SK-N-SH (cell line): ENCODE measurements around the gene MRPS11. TPM values are rescaled to one million over a fixed set of nuclear protein-coding genes. Genes with fewer than 3 reads are reported as not detected.

Source experiments
- CTCF ChIA-PET: fragments of 300-600, 350-600 bp; formaldehyde crosslinking; extraction: SDS; loops from one replicate; lab custom pipeline; 2021; lab: Yijun Ruan, JAX
- POLR2A ChIA-PET: fragments of 350-600 bp; sonication (Branson Sonifier 250); formaldehyde crosslinking; extraction: SDS; loops from one replicate; lab custom pipeline; 2020; ENCODE audit warnings: antibody characterized with exemption, inconsistent platforms; lab: Yijun Ruan, JAX
- DNase-seq: peaks from one replicate; pipeline ENCODE4 v3.0.0; 2012
- H2AFZ ChIP-seq: fragments of 200-600 bp; sonication (generic); 2 replicates; pipeline ENCODE4 v1.8.1; 2016; ENCODE audit warnings: antibody characterized with exemption, mild to moderate bottlenecking, low read depth
- H3F3A ChIP-seq: fragments of 200-600 bp; sonication (generic); replicated peaks from 2 replicates; pipeline ENCODE3; 2016; ENCODE audit warnings: antibody characterized with exemption, mild to moderate bottlenecking; ENCODE audit not compliant: insufficient read depth
- H3K27ac ChIP-seq, 2 experiments: fragments of 200-500 bp in 1 of 2; fragments of 200-600 bp in 1 of 2; sonication (Bioruptor generic) in 1 of 2; sonication (generic), shearing (Covaris generic) in 1 of 2; 2 replicates each; pipeline versions ENCODE4 v1.5.1 to v1.6.1; 2014 to 2016; ENCODE audit warnings: low read depth in 2 of 2, inconsistent platforms in 1 of 2, low read length in 1 of 2, mild to moderate bottlenecking in 1 of 2, mixed read lengths in 1 of 2
- H3K27me3 ChIP-seq: fragments of 200-600 bp; sonication (generic), shearing (Covaris generic); 2 replicates; pipeline ENCODE4 v1.6.1; 2016; ENCODE audit warnings: mixed run types; ENCODE audit not compliant: insufficient read depth
- H3K36me3 ChIP-seq, 2 experiments: fragments of 200-500 bp in 1 of 2; fragments of 200-600 bp in 1 of 2; sonication (Bioruptor generic) in 1 of 2; sonication (generic) in 1 of 2; replicated peaks in 1 of 2; 2 replicates each; pipeline versions ENCODE3 to v1.5.1; 2014 to 2016; ENCODE audit warnings: low read length in 1 of 2, mild to moderate bottlenecking in 1 of 2; ENCODE audit not compliant: insufficient read depth in 2 of 2, control insufficient read depth in 1 of 2
- H3K4me1 ChIP-seq, 2 experiments: fragments of 200-500 bp in 1 of 2; fragments of 200-600 bp in 1 of 2; sonication (Bioruptor generic) in 1 of 2; sonication (generic), shearing (Covaris generic) in 1 of 2; 2 replicates each; pipeline versions ENCODE4 v1.5.1 to v1.6.1; 2014 to 2016; ENCODE audit warnings: low read depth in 1 of 2, low read length in 1 of 2, mixed run types in 1 of 2; ENCODE audit not compliant: insufficient read depth in 2 of 2, control insufficient read depth in 1 of 2
- H3K4me2 ChIP-seq: fragments of 200-600 bp; sonication (generic), shearing (Covaris generic); 2 replicates; pipeline ENCODE4 v1.6.1; 2017; ENCODE audit warnings: mixed run types
- H3K4me3 ChIP-seq, 2 experiments: fragments of 200-500 bp in 1 of 2; fragments of 200-600 bp in 1 of 2; sonication (Bioruptor generic) in 1 of 2; sonication (generic), shearing (Covaris generic) in 1 of 2; 2 replicates each; pipeline versions ENCODE4 v1.5.1 to v1.8.1; 2014 to 2016; ENCODE audit warnings: low read depth in 2 of 2, inconsistent platforms in 1 of 2, low read length in 1 of 2, mild to moderate bottlenecking in 1 of 2, mixed read lengths in 1 of 2, moderate library complexity in 1 of 2
- H3K79me2 ChIP-seq: fragments of 200-600 bp; sonication (generic); 2 replicates; pipeline ENCODE4 v1.8.1; 2017; ENCODE audit warnings: mild to moderate bottlenecking; ENCODE audit not compliant: insufficient read depth
- H3K9ac ChIP-seq: fragments of 200-600 bp; sonication (generic); 2 replicates; pipeline ENCODE4 v1.6.1; 2017; ENCODE audit warnings: mixed run types
- H3K9me2 ChIP-seq: fragments of 200-600 bp; sonication (generic); 2 replicates; pipeline ENCODE4 v1.6.1; 2017; ENCODE audit warnings: mixed run types
- H3K9me3 ChIP-seq: fragments of 200-600 bp; sonication (generic); 2 replicates; pipeline ENCODE4 v1.6.1; 2017; ENCODE audit warnings: mixed run types, mild to moderate bottlenecking, moderate library complexity
- H4K20me1 ChIP-seq: fragments of 200-600 bp; sonication (generic); 2 replicates; pipeline ENCODE4 v1.6.1; 2017; ENCODE audit warnings: mild to moderate bottlenecking, mixed run types; ENCODE audit not compliant: insufficient read depth
- CHD2 ChIP-seq: fragments of 150-350 bp; IDR thresholded peaks from 2 replicates; pipeline ENCODE4 v1.6.1; 2018; ENCODE audit warnings: low read length; ENCODE audit not compliant: partially characterized antibody
- CTCF ChIP-seq: fragments of 200-600 bp; sonication (generic); IDR thresholded peaks from 2 replicates; pipeline ENCODE4 v1.6.1; 2017; ENCODE audit warnings: antibody characterized with exemption, mild to moderate bottlenecking, moderate library complexity
- ELF1 ChIP-seq: IDR thresholded peaks from 2 replicates; pipeline ENCODE4 v1.4.0; 2012
- EZH2phosphoT487 ChIP-seq: fragments of 200-600 bp; sonication (generic); IDR thresholded peaks from 2 replicates; pipeline ENCODE4 v1.6.1; 2017; ENCODE audit warnings: low read depth, mixed run types, mild to moderate bottlenecking, antibody characterized with exemption, moderate library complexity, borderline replicate concordance
- FOSL2 ChIP-seq: IDR thresholded peaks from 2 replicates; pipeline ENCODE4 v1.4.0; 2012; ENCODE audit warnings: low read depth, mild to moderate bottlenecking, moderate library complexity, borderline replicate concordance
- FOXJ3 ChIP-seq: sonication (generic); formaldehyde crosslinking; IDR thresholded peaks from 2 replicates; pipeline ENCODE4 v1.5.1; 2020; ENCODE audit warnings: mild to moderate bottlenecking, missing genetic modification reagents
- GATA2 ChIP-seq: sonication (generic); formaldehyde crosslinking; IDR thresholded peaks from 2 replicates; pipeline ENCODE4 v1.5.0; 2020; ENCODE audit warnings: mild to moderate bottlenecking, missing genetic modification reagents
- MAX ChIP-seq: IDR thresholded peaks from 2 replicates; pipeline ENCODE4 v1.4.0; 2012; ENCODE audit warnings: low read depth
- MXI1 ChIP-seq: IDR thresholded peaks from 2 replicates; pipeline ENCODE4 v1.6.1; 2012; ENCODE audit warnings: mild to moderate bottlenecking, low read depth, low read length, improper control_type of control experiment
- PBX3 ChIP-seq: IDR thresholded peaks from 2 replicates; pipeline ENCODE4; 2012
- POLR2AphosphoS5 ChIP-seq: IDR thresholded peaks from 2 replicates; pipeline ENCODE4 v1.6.1; 2012; ENCODE audit warnings: low read depth, low read length
- RCOR1 ChIP-seq: fragments of 150-350 bp; IDR thresholded peaks from 2 replicates; pipeline ENCODE4 v1.6.1; 2017; ENCODE audit warnings: antibody characterized with exemption, low read length
- REST ChIP-seq: IDR thresholded peaks from 2 replicates; pipeline ENCODE4 v1.6.1; 2012; ENCODE audit warnings: mild to moderate bottlenecking, low read depth, low read length, moderate library complexity
- RXRA ChIP-seq: IDR thresholded peaks from 2 replicates; pipeline ENCODE4 v1.4.0; 2012; ENCODE audit warnings: low read depth, mild to moderate bottlenecking, borderline replicate concordance
- SMC3 ChIP-seq: IDR thresholded peaks from 2 replicates; pipeline ENCODE4 v1.6.1; 2012; ENCODE audit warnings: low read depth, low read length, improper control_type of control experiment
- YY1 ChIP-seq: IDR thresholded peaks from 2 replicates; pipeline ENCODE4 v1.4.0; 2012; ENCODE audit warnings: low read depth, mild to moderate bottlenecking
- WGBS: methylation state at CpG from one replicate; pipeline ENCODE4 v1.1.6; 2017; ENCODE audit warnings: low lambda C conversion rate; 5-methylcytosine and 5-hydroxymethylcytosine counted together
- polyA plus RNA-seq, 3 experiments: library from polyadenylated mRNA; depleted of rRNA; stranded (reverse); fragments of >200 nt; gene quantifications; 2 replicates each; pipeline ENCODE4 v1.2.3, GENCODE V29; 2012

MRPS11 gene
- polyA plus RNA-seq, 1 of the 3 experiments (the other 2 are of a cell fraction): 101 TPM

GRCh38 chr15:88440021-88440420, 27.5 kb upstream of the MRPS11 start (continued):
- TF ChIP-seq CHD2 (no peak), POLR2AphosphoS5 (no peak)

GRCh38 chr15:88441076-88441730, 26.3 kb upstream of the MRPS11 start:
- no peaks in the 10 kb centered on the region for H3K27me3 ChIP-seq
- no peaks in the 10 kb centered on the region; the same call in 1 of the 2 replicates for H3K9me3 ChIP-seq
- H3F3A ChIP-seq: no peaks in the 10 kb centered on the region
- no peak overlapping the region for H3K4me3 ChIP-seq
- H3K27ac ChIP-seq: no peak overlapping the region
- TF ChIP-seq PBX3 (no peak), FOXJ3 (CRISPR knock-in tag) (no peak), MAX (no peak), RCOR1 (no peak), ELF1 (no peak), YY1 (no peak), FOSL2 (no peak), EZH2phosphoT487 (no peak)
- TF ChIP-seq, all 33 proteins: peak for 0
- Histone ChIP-seq H3K9me2 (0 out of 2 replicates have a peak, but pooled peaks cover 4% of the 10 kb centered on the region), H4K20me1 (no peaks in the 10 kb centered on the region), H2AFZ (no peak overlapping the region), H3K4me2 (no peak overlapping the region), H3K4me1 (no peaks in the 10 kb centered on the region), H3K9ac (no peak overlapping the region), H3K79me2 (no peaks in the 10 kb centered on the region), H3K36me3 (no peaks in the 10 kb centered on the region)
- DNase-seq: no peak
- CTCF ChIA-PET: interaction anchor here (1.2 kb wide), 1 partner anchor 14 kb away, joined by 3 read pairs; no protein-coding TSS in a partner anchor
- WGBS: 45% methylated on average over 2 of the region's 2 CpGs
- POLR2A ChIA-PET: no interaction called here

GRCh38 chr15:88447206-88447605, 20.3 kb upstream of the MRPS11 start:
- Histone ChIP-seq H3K27me3 (no peaks in the 10 kb centered on the region), H3K79me2 (no peaks in the 10 kb centered on the region), H4K20me1 (no peaks in the 10 kb centered on the region), H3K4me2 (no peak overlapping the region), H3K9me3 (no peaks in the 10 kb centered on the region; the same call in 1 of the 2 replicates), H3K4me3 (no peak overlapping the region), H3F3A (no peaks in the 10 kb centered on the region), H3K4me1 (peaks cover 0 to 15% of the 10 kb centered on the region in 2 experiments; a peak in 1 of 4 replicates), H3K9me2 (0 out of 2 replicates have a peak, but pooled peaks cover 4% of the 10 kb centered on the region), H3K9ac (no peak overlapping the region), H3K27ac (no peak overlapping the region), H3K36me3 (no peaks in the 10 kb centered on the region), H2AFZ (no peak overlapping the region)
- WGBS: 48% methylated on average over 1 of the region's 1 CpG
- CTCF ChIA-PET: interaction anchor here (0.6 to 10.3 kb wide), 7 partner anchors 8 to 1758 kb away, joined by 3 to 195 read pairs (median 4); partner anchors contain the start of gene NTRK3
- POLR2A ChIA-PET: no interaction called here
- no peak for DNase-seq
- TF ChIP-seq RCOR1: no peak
- no peak for TF ChIP-seq GATA2
- no peak for TF ChIP-seq CTCF
- no peak for TF ChIP-seq PBX3
- TF ChIP-seq MXI1: no peak
- TF ChIP-seq RXRA: no peak
- no peak for TF ChIP-seq SMC3
- TF ChIP-seq CHD2: no peak
- TF ChIP-seq REST: no peak
- no peak for TF ChIP-seq FOSL2
